GM18508 (cell line): ENCODE measurements around the gene OR8G1.
A peak's percentile ranks its signal among the peaks of the same experiment; 100 is the strongest.
"Not testable (repeated sequence)": the region's sequence is repeated elsewhere in the genome, so short reads cannot be mapped to it uniquely, and the experiment has no call there.

Experiments
- ATAC-seq: cut with Tn5 transposase; IDR thresholded peaks from one replicate; pipeline ENCODE4 v1.9.1; 2021; ENCODE audit warnings: moderate number of reproducible peaks; ENCODE audit not compliant: insufficient read depth, unreplicated experiment

The OR8G1 gene

GRCh38 chr11:124240621-124241397 is at the start of gene OR8G1:
TSS of gene OR8G1 (plus strand) at chr11:124241095. CDS start at chr11:124249676, 8,581 bp downstream.
- no peak for ATAC-seq

DNA sequence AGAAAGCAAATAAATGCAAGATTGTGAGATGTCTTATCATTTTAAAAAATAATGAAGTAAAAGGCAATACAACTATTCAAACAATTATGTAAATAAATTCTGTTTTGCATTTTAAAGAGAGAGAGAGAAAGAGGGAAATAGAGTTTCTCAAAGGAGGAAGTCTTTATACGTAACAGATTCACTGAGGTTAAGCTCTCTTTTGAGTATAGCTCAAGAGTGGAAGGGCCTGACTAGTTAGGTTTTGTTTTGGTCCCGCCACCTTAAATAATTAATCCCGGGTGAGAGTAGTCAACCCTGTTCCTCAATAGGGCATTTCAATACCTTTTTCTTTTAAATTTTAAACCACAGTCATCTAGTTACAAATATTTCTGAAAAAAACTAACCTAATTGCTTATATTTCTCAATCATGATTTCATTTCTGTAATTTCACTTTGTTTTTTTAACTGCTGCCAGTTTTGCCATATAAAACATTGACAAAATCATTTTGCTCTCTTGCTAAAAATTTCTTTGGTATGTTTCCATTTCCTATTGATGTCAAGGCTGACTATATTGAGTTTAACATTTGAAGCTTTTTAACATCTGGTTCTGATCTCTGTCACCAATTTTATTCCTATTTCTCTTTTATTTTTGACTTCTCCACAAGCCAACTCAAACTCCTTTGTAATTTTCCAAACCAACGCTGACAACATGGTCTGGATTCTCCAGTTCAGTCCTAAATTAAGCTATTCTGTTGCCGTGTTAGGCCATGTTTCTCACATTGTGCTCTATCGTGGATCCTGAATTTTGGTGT is 47.5 kb upstream of the OR8G1 start:
- ATAC-seq = no peak

GRCh38 chr11:124194293-124195188 is 46.4 kb upstream of the OR8G1 start:
- no peak for ATAC-seq

DNA sequence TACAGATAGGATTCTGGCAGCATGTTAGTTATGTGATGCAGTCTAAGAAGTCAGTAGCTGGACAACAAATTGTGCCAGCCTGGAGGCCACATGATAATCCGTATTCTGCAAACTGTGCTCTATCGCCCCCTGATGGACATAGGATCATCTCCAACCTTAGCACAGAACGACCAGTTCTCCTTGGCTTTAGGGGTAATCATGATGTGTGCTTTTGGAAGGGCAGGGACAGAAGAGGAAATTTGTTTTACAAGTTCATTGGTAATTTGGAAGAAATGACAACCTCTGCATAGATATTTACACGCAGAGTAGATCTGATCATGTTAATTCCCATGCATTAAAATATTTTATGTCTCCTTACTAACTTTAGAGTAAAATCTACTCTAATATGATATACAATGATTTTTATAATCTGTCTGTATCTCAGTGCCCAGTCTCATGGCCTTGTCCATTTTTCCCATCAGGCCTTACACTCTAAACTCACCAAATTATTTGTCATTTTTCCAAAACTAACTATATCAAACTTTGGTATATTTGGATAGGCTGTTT is 45.6 kb upstream of the OR8G1 start:
- peak; percentile 64 for ATAC-seq

DNA sequence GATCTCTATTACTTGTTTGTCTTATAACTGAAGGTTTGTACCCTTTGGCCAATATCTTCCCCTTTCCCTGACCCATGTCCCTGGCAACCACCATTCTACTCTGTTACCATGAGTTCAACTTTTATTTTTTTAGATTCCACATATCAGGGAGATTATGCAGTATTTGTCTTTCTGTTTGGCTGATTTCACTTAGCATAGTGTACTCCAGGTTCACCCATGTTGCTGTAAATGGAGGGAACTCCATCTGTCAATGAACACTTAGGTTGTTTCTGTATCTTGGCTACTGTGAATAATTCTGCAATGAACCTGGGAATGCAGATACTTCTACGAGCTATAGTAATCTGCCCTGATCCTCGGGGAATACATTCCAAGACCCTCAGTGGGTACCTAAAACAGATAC is 42.9 kb upstream of the OR8G1 start:
- ATAC-seq = no peak

- ATAC-seq = no peak
These were observed 42.0 kb upstream of the OR8G1 start for GRCh38 chr11:124198897-124199296.

GRCh38 chr11:124199702-124200101 is 41.2 kb upstream of the OR8G1 start:
- ATAC-seq = no peak

GRCh38 chr11:124200671-124201070 is 40.2 kb upstream of the OR8G1 start:
- ATAC-seq = no peak

DNA sequence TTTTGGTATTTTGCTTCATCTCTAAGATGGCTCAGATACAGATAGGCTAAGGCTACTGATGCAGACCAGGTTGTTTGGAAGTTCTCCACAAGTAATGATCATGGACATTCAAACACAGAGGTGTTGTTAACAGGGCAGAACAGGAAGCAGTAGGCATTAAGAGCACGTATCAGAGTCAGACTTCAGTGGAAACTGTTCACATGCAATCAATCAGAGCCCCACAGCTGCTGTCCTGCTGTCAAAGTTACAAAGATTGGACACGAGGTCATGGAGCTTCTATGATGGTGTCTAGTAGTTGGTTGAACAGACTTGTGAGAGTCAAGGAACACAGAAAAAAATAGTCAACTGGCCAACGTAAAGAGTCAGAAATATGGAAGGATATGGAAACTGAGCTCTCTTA is 37.9 kb upstream of the OR8G1 start:
- ATAC-seq = no peak

- ATAC-seq = no peak
These were observed 36.9 kb upstream of the OR8G1 start for GRCh38 chr11:124204008-124204407.

- no peak for ATAC-seq
These were observed 33.6 kb upstream of the OR8G1 start for GRCh38 chr11:124207102-124207792.

GRCh38 chr11:124209824-124210357 is 31.0 kb upstream of the OR8G1 start:
- ATAC-seq = no peak

DNA sequence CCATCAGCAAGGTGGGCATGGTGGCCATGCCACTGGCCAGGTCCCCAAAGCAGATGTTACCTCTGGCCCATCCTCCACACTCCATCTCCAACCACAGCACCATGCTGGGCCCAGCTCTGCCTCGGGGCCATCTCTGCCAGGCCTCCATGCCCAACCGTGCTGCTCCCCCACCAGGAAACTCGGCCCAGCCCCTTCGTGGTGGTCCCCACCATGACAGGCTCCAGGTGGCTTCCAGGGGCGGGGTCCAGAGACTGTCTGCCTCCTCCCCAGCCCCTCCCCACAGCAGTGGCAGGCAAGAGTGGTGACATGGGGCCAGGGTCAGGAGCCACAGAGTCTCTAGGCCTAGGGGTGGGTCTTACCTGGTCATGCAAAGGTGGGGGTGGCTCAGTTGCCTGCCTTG is 30.5 kb upstream of the OR8G1 start:
- ATAC-seq = no peak

DNA sequence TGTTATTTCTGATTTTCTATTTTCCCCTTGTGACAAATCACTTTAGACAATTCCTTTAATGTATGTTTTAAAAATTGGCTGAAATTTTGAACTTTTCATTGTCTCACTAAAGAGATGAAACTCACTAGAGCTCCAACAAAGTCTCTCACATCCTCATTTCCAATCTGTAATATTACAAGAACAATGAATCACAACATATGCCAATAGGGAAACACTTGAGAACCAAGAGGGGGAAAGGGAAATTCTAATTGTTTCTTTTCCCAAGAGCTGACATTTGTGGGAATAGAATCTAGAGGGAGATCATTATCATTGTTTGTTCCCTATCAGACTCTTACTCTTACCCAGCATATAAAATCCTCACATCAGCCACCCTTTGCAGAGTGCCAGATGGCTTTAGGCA is 29.6 kb upstream of the OR8G1 start:
- no peak for ATAC-seq

- ATAC-seq = no peak
These were observed 26.9 kb upstream of the OR8G1 start for GRCh38 chr11:124214027-124214426.

GRCh38 chr11:124219126-124219525 is 21.8 kb upstream of the OR8G1 start:
- no peak for ATAC-seq

- no peak for ATAC-seq
These were observed 18.5 kb upstream of the OR8G1 start for GRCh38 chr11:124222407-124222806.

DNA sequence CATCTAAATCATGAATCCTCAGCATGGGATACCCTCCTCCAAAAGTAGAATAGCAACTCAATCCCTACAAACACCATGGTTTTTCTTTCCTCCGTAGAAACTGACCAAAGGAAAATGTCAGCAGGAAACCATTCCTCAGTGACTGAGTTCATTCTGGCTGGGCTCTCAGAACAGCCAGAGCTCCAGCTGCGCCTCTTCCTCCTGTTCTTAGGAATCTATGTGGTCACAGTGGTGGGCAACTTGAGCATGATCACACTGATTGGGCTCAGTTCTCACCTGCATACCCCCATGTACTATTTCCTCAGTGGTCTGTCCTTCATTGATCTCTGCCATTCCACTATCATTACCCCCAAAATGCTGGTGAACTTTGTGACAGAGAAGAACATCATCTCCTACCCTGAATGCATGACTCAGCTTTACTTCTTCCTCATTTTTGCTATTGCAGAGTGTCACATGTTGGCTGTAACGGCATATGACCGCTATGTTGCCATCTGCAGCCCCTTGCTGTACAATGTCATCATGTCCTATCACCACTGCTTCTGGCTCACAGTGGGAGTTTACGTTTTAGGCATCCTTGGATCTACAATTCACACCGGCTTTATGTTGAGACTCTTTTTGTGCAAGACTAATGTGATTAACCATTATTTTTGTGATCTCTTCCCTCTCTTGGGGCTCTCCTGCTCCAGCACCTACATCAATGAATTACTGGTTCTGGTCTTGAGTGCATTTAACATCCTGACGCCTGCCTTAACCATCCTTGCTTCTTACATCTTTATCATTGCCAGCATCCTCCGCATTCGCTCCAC is 16.1 kb upstream of the OR8G1 start:
- not testable (repeated sequence) for ATAC-seq

DNA sequence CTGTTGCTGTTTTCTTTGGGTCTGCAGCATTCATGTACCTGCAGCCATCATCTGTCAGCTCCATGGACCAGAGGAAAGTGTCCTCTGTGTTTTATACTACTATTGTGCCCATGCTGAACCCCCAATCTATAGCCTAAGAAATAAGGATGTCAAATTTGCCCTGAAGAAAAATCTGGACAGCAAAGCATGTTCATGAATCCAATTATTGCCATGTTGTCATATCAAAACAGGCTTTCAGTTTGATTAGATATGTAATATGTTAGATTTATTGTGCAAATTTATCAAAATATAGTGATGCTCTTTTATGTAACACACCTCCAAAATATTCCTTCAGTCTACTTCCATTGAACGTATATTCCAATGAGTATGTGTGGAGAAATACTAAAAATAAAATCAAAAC is 15.4 kb upstream of the OR8G1 start:
- ATAC-seq = no peak
